H1 (cell line): Measurements from ENCODE around the gene PIK3C2G. TPM values are rescaled to one million over a fixed set of nuclear protein-coding genes. Genes with fewer than 3 reads are reported as not detected.

Experiments used
- CTCF ChIA-PET: fragments of 300-600 bp; sonication (Branson Sonifier 250); formaldehyde crosslinking; loops from one replicate; lab custom pipeline; 2021; ENCODE audit not compliant: partially characterized antibody; lab: Charles Lee
- POLR2A ChIA-PET: fragments of 300-600 bp; sonication (Branson Sonifier 250); formaldehyde crosslinking; loops from one replicate; lab custom pipeline; 2021; ENCODE audit warnings: inconsistent platforms; ENCODE audit not compliant: partially characterized antibody; lab: Charles Lee
- DNase-seq, 2 experiments: peaks; one replicate each; pipeline versions ENCODE4 v3.0.0 to v3.0.0-alpha.2; 2010 to 2022; ENCODE audit warnings: low spot score in 2 of 2, low read depth in 1 of 2, mixed read lengths in 1 of 2
- FAIRE-seq: peaks from 2 replicates; lab custom pipeline; 2011; peaks lifted over from hg19 to GRCh38; lab: Jason Lieb, UNC
- H2AFZ ChIP-seq: 2 replicates; pipeline ENCODE4 v1.8.1; 2012; ENCODE audit warnings: low read length, inconsistent platforms
- H2AK5ac ChIP-seq: 2 replicates; pipeline ENCODE4 v1.6.1; 2013; ENCODE audit warnings: low read depth, low read length
- H2BK120ac ChIP-seq: replicated peaks from 2 replicates; pipeline ENCODE3; 2013; ENCODE audit warnings: low read depth, low read length, inconsistent platforms
- H2BK12ac ChIP-seq: 2 replicates; pipeline ENCODE4 v1.6.1; 2013; ENCODE audit warnings: low read depth, low read length
- H2BK15ac ChIP-seq: 2 replicates; pipeline ENCODE4 v1.6.1; 2013; ENCODE audit warnings: low read length
- H2BK20ac ChIP-seq: 2 replicates; pipeline ENCODE4 v1.6.1; 2013; ENCODE audit warnings: low read length
- H2BK5ac ChIP-seq: 2 replicates; pipeline ENCODE4 v1.6.1; 2013; ENCODE audit warnings: low read depth, low read length
- H3K14ac ChIP-seq: 2 replicates; pipeline ENCODE4 v1.6.1; 2013; ENCODE audit warnings: inconsistent platforms; ENCODE audit not compliant: insufficient read length
- H3K18ac ChIP-seq: 2 replicates; pipeline ENCODE4 v1.6.1; 2013; ENCODE audit warnings: low read length; ENCODE audit errors: extremely low read depth
- H3K23ac ChIP-seq: 2 replicates; pipeline ENCODE4 v1.6.1; 2013; ENCODE audit warnings: inconsistent platforms; ENCODE audit not compliant: insufficient read length
- H3K23me2 ChIP-seq: 2 replicates; pipeline ENCODE4 v1.6.1; 2013; ENCODE audit warnings: low read depth, low read length
- H3K27ac ChIP-seq: 2 replicates; pipeline ENCODE4 v1.6.1; 2011; ENCODE audit warnings: low read depth, low read length, inconsistent platforms
- H3K27me3 ChIP-seq, 4 experiments: replicated peaks in 1 of 4; 1 replicate in 1 of 4; 2 replicates in 3 of 4; pipeline versions ENCODE4 v1.6.1 to v1.8.1; 2011 to 2013; ENCODE audit warnings: low read length in 3 of 4, mild to moderate bottlenecking in 3 of 4, inconsistent platforms in 2 of 4, mixed read lengths in 2 of 4, moderate library complexity in 1 of 4; ENCODE audit not compliant: control insufficient read depth in 3 of 4, insufficient read depth in 3 of 4; ENCODE audit errors: extremely low read depth in 1 of 4
- H3K36me3 ChIP-seq, 4 experiments: 2 replicates each; pipeline versions ENCODE4 v1.6.1 to v1.8.1; 2011 to 2013; ENCODE audit warnings: mild to moderate bottlenecking in 4 of 4, low read length in 3 of 4, moderate library complexity in 2 of 4, control low read depth in 1 of 4, inconsistent platforms in 1 of 4; ENCODE audit not compliant: insufficient read depth in 4 of 4, control insufficient read depth in 2 of 4
- H3K4ac ChIP-seq: replicated peaks from 2 replicates; pipeline ENCODE3; 2013; ENCODE audit warnings: low read length, low read depth, mixed read lengths, inconsistent platforms; ENCODE audit not compliant: insufficient read length
- H3K4me1 ChIP-seq, 4 experiments: replicated peaks in 1 of 4; 1 replicate in 1 of 4; 2 replicates in 3 of 4; pipeline versions ENCODE4 v1.6.1 to v1.8.1; 2011 to 2013; ENCODE audit warnings: low read length in 3 of 4, inconsistent platforms in 2 of 4, mixed read lengths in 1 of 4; ENCODE audit not compliant: insufficient read depth in 4 of 4, control insufficient read depth in 3 of 4
- H3K4me2 ChIP-seq, 2 experiments: 2 replicates each; pipeline versions ENCODE4 v1.6.1 to v1.8.1; 2011 to 2013; ENCODE audit warnings: low read depth in 2 of 2, low read length in 2 of 2, control low read depth in 1 of 2, inconsistent platforms in 1 of 2, mild to moderate bottlenecking in 1 of 2; ENCODE audit not compliant: insufficient read depth in 1 of 2
- H3K4me3 ChIP-seq, 4 experiments: fragments of 200-600, 300-600 bp in 1 of 4; sonication (generic), shearing (Covaris generic), sonication (Bioruptor Twin) in 1 of 4; 2 replicates each; pipeline versions ENCODE4 v1.5.1 to v1.8.1; 2011 to 2016; ENCODE audit warnings: low read length in 4 of 4, low read depth in 3 of 4, control low read depth in 2 of 4, inconsistent platforms in 2 of 4, mild to moderate bottlenecking in 2 of 4, mixed read lengths in 1 of 4, moderate library complexity in 1 of 4; ENCODE audit not compliant: insufficient read depth in 2 of 4; ENCODE audit errors: extremely low read depth in 1 of 4
- H3K56ac ChIP-seq: replicated peaks from 2 replicates; pipeline ENCODE3; 2013; ENCODE audit warnings: low read depth, mild to moderate bottlenecking, mixed read lengths, low read length, inconsistent platforms; ENCODE audit not compliant: insufficient read length
- H3K79me1 ChIP-seq: 2 replicates; pipeline ENCODE4 v1.6.1; 2013; ENCODE audit warnings: low read depth, low read length, control low read depth
- H3K79me2 ChIP-seq, 2 experiments: 2 replicates each; pipeline versions ENCODE4 v1.6.1 to v1.8.1; 2012 to 2013; ENCODE audit warnings: low read length in 2 of 2, mild to moderate bottlenecking in 2 of 2, inconsistent platforms in 1 of 2; ENCODE audit not compliant: insufficient read depth in 2 of 2, control insufficient read depth in 1 of 2
- H3K9ac ChIP-seq, 4 experiments: replicated peaks in 1 of 4; 1 replicate in 1 of 4; 2 replicates in 3 of 4; pipeline versions ENCODE4 v1.6.1 to v1.8.1; 2011 to 2013; ENCODE audit warnings: low read depth in 3 of 4, low read length in 3 of 4, control low read depth in 2 of 4, mild to moderate bottlenecking in 2 of 4, moderate library complexity in 2 of 4, inconsistent platforms in 1 of 4; ENCODE audit errors: extremely low read depth in 1 of 4
- H3K9me3 ChIP-seq, 2 experiments: 2 replicates each; pipeline versions ENCODE4 v1.6.1 to v1.8.1; 2012 to 2013; ENCODE audit warnings: mild to moderate bottlenecking in 2 of 2, moderate library complexity in 2 of 2, control low read depth in 1 of 2, inconsistent platforms in 1 of 2, low read depth in 1 of 2, low read length in 1 of 2, mixed read lengths in 1 of 2; ENCODE audit not compliant: insufficient read depth in 2 of 2
- H4K20me1 ChIP-seq, 2 experiments: replicated peaks in 1 of 2; 2 replicates each; pipeline versions ENCODE3 to v1.8.1; 2011 to 2013; ENCODE audit warnings: inconsistent platforms in 2 of 2, low read length in 2 of 2, mild to moderate bottlenecking in 1 of 2; ENCODE audit not compliant: insufficient read depth in 2 of 2, control insufficient read depth in 1 of 2
- H4K5ac ChIP-seq: 2 replicates; pipeline ENCODE4 v1.6.1; 2013; ENCODE audit warnings: low read length, low read depth, mixed read lengths, inconsistent platforms; ENCODE audit not compliant: insufficient read length
- H4K8ac ChIP-seq: 2 replicates; pipeline ENCODE4 v1.8.0; 2013; ENCODE audit warnings: mild to moderate bottlenecking, moderate library complexity, low read length, inconsistent platforms; ENCODE audit not compliant: insufficient read depth; ENCODE audit errors: extremely low read depth
- H4K91ac ChIP-seq: replicated peaks from 2 replicates; pipeline ENCODE3; 2013; ENCODE audit warnings: low read length, mixed read lengths, inconsistent platforms; ENCODE audit not compliant: insufficient read length
- CBX8 ChIP-seq: fragments of 300-800, 300-1000 bp; sonication (generic); IDR thresholded peaks from 2 replicates; pipeline ENCODE4 v1.7.1; 2016; ENCODE audit warnings: low read depth, low read length, borderline replicate concordance
- FOSL1 ChIP-seq: IDR thresholded peaks from 2 replicates; pipeline ENCODE4 v1.6.1; 2011; ENCODE audit warnings: mild to moderate bottlenecking, low read depth, low read length, moderate library complexity; ENCODE audit not compliant: insufficient read depth
- HDAC2 ChIP-seq, 2 experiments: fragments of 300-600 bp in 1 of 2; sonication (generic) in 1 of 2; IDR thresholded peaks; 2 replicates each; pipeline ENCODE4 v1.6.1; 2011 to 2012; ENCODE audit warnings: low read depth in 2 of 2, low read length in 2 of 2, mild to moderate bottlenecking in 2 of 2, moderate library complexity in 2 of 2, borderline replicate concordance in 1 of 2, inconsistent platforms in 1 of 2
- JUND ChIP-seq: IDR thresholded peaks from 2 replicates; pipeline ENCODE4 v1.6.1; 2011; ENCODE audit warnings: mild to moderate bottlenecking, improper control_type of control experiment, low read length
- RXRA ChIP-seq: IDR thresholded peaks from 2 replicates; pipeline ENCODE4 v1.6.1; 2011; ENCODE audit warnings: low read depth, mild to moderate bottlenecking, low read length, moderate library complexity; ENCODE audit not compliant: insufficient read depth
- SP4 ChIP-seq: IDR thresholded peaks from 2 replicates; pipeline ENCODE4 v1.6.1; 2012; ENCODE audit warnings: low read length, inconsistent platforms
- WGBS, 2 experiments: shearing (Covaris generic) in 1 of 2; methylation state at CpG; one replicate each; pipeline versions ENCODE4 v1.1.6 to v1.1.7; 2013 to 2015; ENCODE audit warnings: low lambda C conversion rate in 2 of 2, mixed read lengths in 2 of 2, inconsistent platforms in 1 of 2, low coverage in 1 of 2, missing lambda C conversion rate in 1 of 2; ENCODE audit not compliant: insufficient replicate concordance in 2 of 2, insufficient coverage in 1 of 2, insufficient read length in 1 of 2; ENCODE audit errors: extremely low coverage in 1 of 2, missing lambda C conversion rate in 1 of 2; 5-methylcytosine and 5-hydroxymethylcytosine counted together
- polyA plus RNA-seq, 7 experiments: library from polyadenylated mRNA; depleted of rRNA in 3 of 7; stranded (reverse) in 5 of 7; unstranded in 2 of 7; fragments of >200 nt in 5 of 7; fragments of 200-250 nt in 2 of 7; gene quantifications; 1 replicate in 5 of 7; 2 replicates in 1 of 7; 4 replicates in 1 of 7; pipeline versions ENCODE4 v1.2.1 to v1.2.3, GENCODE V29; 2011 to 2013; ENCODE audit warnings: missing spikeins in 2 of 7, mixed read lengths in 2 of 7
- total RNA-seq: library from RNA; stranded (reverse); fragmentation: NEBNext Ultra II Directional; extraction: Animal tissue kit (Norgen Biotek cat#: 25700); gene quantifications from 2 replicates; pipeline ENCODE4 v1.2.1, GENCODE V29; 2021
- TF ChIP-seq, protein P1 (sequence below): IDR thresholded peaks from 2 replicates; pipeline ENCODE4 v1.6.1; 2012; ENCODE audit warnings: inconsistent platforms
- TF ChIP-seq, protein P2 (sequence below): IDR thresholded peaks from 2 replicates; pipeline ENCODE4 v1.6.1; 2011; ENCODE audit warnings: low read depth, mild to moderate bottlenecking, low read length; ENCODE audit not compliant: insufficient read depth
- TF ChIP-seq, protein P3 (sequence below): IDR thresholded peaks from 2 replicates; pipeline ENCODE4 v1.6.1; 2012; ENCODE audit warnings: low read length, inconsistent platforms
- TF ChIP-seq, protein P4 (sequence below): IDR thresholded peaks from 2 replicates; pipeline ENCODE4 v1.6.1; 2012; ENCODE audit warnings: inconsistent platforms

Gene PIK3C2G
- total and polyA plus RNA-seq, 2 of the 8 experiments (the other 6 are each of a cell fraction or from before 2014, with no cell fraction given): not detected

DNA sequence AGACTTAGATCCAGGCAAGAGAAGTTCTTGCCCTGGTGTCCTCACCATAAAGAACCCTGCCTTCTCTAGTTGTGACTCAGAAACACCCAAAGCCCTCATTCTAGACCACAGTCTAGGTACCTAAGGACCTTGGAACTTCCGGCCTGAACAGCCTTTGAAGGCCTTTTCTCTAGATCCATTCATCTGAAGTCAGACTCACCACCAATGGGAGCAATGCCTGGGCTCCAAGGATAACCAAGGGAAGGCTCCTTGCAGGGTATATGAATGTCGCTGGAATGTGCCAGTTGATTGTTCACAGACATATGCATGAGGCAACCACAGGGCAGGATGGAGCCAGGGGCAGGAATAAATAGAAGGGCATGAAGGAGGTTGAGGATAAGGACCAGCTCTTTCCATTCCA lies 390.2 kb downstream of the PIK3C2G start:
- 91% methylated on average over 2 of the region's 2 CpGs; no CpG with 5 or more reads in 1 of the 2 experiments for WGBS, 2 experiments

More for the DNA sequence above, 390.2 kb downstream of the PIK3C2G start:
- Histone ChIP-seq H3K27ac (no peak overlapping the region), H2BK12ac (no peak overlapping the region), H3K79me1 (no peaks in the 10 kb centered on the region), H3K14ac (no peak overlapping the region), H3K23ac (no peak overlapping the region), H3K9me3 (no peaks in the 10 kb centered on the region), H4K5ac (no peak overlapping the region), H2AFZ (no peak overlapping the region), H3K4me1 (no peaks in the 10 kb centered on the region), H4K91ac (no peak overlapping the region), H2BK5ac (no peak overlapping the region), H2BK120ac (no peak overlapping the region), H3K9ac (no peak overlapping the region), H4K8ac (no peak overlapping the region), H4K20me1 (no peaks in the 10 kb centered on the region), H3K4me3 (no peak overlapping the region), H3K4me2 (no peak overlapping the region), H3K18ac (no peak overlapping the region), H3K79me2 (no peaks in the 10 kb centered on the region), H3K56ac (no peak overlapping the region), H2BK20ac (no peak overlapping the region), H3K23me2 (no peaks in the 10 kb centered on the region), H2BK15ac (no peak overlapping the region), H3K27me3 (no peaks in the 10 kb centered on the region), H2AK5ac (no peak overlapping the region), H3K36me3 (no peaks in the 10 kb centered on the region), H3K4ac (no peak overlapping the region)
- DNase-seq (no peak), FAIRE-seq (no peak)
- ChIA-PET CTCF (interaction anchor here (0.6 kb wide), 1 partner anchor 350 kb away, joined by 4 read pairs; no protein-coding TSS in a partner anchor), POLR2A (no interaction called here)
- TF ChIP-seq, protein P1, sequence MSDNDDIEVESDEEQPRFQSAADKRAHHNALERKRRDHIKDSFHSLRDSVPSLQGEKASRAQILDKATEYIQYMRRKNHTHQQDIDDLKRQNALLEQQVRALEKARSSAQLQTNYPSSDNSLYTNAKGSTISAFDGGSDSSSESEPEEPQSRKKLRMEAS: no peak
- TF ChIP-seq FOSL1 (no peak), CBX8 (no peak), SP4 (no peak), HDAC2 (IDR thresholded peaks at IDR 0.05; ENCODE audit: borderline replicate concordance in 1 of 2, low read depth in 2 of 2, low read length in 2 of 2) (no peak), JUND (no peak), RXRA (no peak)
- TF ChIP-seq, protein P2, sequence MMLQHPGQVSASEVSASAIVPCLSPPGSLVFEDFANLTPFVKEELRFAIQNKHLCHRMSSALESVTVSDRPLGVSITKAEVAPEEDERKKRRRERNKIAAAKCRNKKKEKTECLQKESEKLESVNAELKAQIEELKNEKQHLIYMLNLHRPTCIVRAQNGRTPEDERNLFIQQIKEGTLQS: no peak
- TF ChIP-seq, protein P3, sequence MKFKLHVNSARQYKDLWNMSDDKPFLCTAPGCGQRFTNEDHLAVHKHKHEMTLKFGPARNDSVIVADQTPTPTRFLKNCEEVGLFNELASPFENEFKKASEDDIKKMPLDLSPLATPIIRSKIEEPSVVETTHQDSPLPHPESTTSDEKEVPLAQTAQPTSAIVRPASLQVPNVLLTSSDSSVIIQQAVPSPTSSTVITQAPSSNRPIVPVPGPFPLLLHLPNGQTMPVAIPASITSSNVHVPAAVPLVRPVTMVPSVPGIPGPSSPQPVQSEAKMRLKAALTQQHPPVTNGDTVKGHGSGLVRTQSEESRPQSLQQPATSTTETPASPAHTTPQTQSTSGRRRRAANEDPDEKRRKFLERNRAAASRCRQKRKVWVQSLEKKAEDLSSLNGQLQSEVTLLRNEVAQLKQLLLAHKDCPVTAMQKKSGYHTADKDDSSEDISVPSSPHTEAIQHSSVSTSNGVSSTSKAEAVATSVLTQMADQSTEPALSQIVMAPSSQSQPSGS: no peak
- TF ChIP-seq, protein P4, sequence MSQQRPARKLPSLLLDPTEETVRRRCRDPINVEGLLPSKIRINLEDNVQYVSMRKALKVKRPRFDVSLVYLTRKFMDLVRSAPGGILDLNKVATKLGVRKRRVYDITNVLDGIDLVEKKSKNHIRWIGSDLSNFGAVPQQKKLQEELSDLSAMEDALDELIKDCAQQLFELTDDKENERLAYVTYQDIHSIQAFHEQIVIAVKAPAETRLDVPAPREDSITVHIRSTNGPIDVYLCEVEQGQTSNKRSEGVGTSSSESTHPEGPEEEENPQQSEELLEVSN: no peak
